IPS-11a (cell line): ENCODE results near the gene GLA.

Source experiments
- H3K4me3 ChIP-seq: one replicate; pipeline ENCODE4 v1.5.1; 2013; ENCODE audit warnings: low read depth, low read length, control low read depth

GLA gene

GRCh38 chrX:101398694-101399093 is 9.0 kb downstream of the GLA start:
- no peak overlapping the region for H3K4me3 ChIP-seq

GRCh38 chrX:101397779-101398178 is 9.9 kb downstream of the GLA start:
- H3K4me3 ChIP-seq = no peak overlapping the region

DNA sequence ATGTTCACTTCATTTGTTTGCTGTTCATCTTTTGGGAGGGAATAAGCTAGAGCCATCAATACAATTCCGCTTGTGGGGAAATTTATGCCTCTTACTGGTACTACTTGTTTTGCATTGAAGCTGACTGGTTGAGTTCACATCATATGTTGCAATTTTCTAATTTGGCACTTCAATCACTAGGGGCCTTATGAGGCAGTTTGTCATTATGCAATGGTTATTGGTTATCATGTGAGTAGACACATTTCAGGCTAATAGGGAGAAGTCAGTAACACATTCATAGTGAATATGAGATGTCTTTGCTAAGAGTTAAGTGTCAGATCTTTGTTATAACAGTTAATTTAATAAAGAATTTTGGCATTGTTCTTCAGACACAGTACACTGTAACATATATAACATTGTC is 11.9 kb downstream of the GLA start:
- H3K4me3 ChIP-seq = no peak overlapping the region

DNA sequence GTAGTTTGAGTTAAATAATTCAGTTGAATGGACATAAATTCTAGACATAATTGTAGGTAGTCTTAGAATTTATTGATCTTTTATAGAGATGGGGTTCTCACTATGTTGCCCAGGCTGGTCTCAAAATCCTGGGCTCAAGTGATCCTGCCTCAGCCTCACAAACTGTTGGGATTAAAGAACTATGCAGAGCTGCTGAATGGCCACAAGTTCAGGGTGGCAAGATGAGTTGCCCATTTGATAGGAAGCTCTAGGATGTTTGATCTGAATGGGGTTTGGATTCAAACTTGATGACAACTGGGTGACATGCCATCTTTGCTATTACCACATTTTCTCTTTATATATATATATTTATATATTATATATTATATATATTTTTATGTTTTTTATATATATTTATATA is 13.4 kb downstream of the GLA start:
- H3K4me3 ChIP-seq = no peak overlapping the region

DNA sequence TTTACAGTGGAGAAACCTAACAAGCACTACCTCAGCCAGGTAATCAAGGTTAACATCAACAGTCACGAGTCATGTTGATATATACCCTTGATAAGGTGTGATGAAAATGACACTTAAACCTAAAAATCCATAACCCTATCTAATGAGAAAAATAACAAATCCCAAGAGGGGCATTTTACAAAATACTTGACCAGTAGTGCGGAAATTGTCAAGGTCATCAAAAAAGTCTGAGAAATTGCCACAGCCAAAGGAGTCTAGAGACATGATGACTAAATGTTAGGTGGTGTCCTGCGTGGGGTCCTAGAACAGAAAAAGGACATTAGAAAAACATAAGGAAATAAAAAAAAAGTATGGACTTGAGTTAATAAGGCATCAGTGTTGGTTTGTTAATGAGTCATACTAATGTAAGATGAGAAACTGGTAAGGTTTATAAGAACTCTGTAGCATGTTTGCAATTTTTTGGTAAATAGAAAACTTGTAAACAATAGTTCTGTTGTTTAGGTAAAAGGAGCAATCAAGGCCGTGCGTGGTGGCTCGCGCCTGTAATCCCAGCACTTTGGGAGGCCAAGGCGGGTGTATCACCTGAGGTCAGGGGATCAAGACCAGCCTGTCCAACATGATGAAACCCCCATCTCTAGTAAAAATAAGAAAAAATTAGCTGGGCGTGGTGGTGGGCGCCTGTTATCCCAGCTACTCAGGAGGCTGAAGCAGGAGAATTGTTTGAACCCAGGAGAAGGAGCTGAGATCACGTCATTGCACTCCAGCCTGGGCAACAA is 14.0 kb downstream of the GLA start:
- no peak overlapping the region for H3K4me3 ChIP-seq

DNA sequence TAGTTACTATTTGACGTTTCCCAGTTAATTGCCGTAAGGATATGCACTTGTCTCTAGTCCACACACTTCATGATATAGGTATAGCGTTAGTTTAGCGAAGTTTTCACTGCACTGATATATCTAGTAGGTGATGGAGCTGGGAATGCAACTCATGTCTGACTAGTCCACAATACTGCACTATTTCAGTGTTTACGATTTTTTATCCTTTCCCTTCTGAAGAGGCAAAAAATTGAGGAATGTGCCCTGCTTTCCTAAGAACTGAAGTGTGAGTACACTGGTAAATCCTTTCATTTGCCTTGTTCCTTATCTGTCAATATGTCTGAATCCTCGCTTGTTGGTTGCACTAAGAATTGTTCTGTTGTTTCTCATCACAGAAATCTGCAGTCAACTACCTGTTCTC is 15.9 kb downstream of the GLA start:
- peak overlapping the region; percentile 70 for H3K4me3 ChIP-seq

- peak within 1 kb of the TSS; percentile 70 for H3K4me3 ChIP-seq
These were observed 16.8 kb downstream of the GLA start, which contains the start of gene RPL36A for GRCh38 chrX:101390664-101391525. Gene RPL36A, plus strand, starts transcription at chrX:101391011. Its CDS starts 33 bp downstream, at chrX:101391044.

DNA sequence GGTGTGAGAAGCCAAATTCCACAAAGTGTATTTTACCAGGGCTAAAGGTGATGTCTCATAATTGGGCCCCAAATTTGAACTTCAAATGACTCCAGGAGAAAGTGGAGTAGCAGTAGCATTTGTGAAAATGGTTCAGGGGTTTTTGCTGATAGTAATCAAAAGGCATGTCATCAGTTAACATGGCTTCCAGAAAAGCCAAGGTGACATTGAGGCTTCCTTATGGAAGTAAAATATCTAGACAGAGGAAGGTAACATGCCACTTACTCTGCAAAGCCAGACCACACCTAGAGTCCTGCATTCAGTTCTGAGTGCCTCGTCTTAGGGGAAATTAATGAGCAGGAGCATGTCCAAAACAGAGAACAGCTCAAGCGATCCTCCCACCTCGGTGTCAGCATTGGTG is 19.1 kb downstream of the GLA start:
- no peak overlapping the region for H3K4me3 ChIP-seq

GRCh38 chrX:101386542-101386885 is 21.2 kb downstream of the GLA start:
- no peak overlapping the region for H3K4me3 ChIP-seq

DNA sequence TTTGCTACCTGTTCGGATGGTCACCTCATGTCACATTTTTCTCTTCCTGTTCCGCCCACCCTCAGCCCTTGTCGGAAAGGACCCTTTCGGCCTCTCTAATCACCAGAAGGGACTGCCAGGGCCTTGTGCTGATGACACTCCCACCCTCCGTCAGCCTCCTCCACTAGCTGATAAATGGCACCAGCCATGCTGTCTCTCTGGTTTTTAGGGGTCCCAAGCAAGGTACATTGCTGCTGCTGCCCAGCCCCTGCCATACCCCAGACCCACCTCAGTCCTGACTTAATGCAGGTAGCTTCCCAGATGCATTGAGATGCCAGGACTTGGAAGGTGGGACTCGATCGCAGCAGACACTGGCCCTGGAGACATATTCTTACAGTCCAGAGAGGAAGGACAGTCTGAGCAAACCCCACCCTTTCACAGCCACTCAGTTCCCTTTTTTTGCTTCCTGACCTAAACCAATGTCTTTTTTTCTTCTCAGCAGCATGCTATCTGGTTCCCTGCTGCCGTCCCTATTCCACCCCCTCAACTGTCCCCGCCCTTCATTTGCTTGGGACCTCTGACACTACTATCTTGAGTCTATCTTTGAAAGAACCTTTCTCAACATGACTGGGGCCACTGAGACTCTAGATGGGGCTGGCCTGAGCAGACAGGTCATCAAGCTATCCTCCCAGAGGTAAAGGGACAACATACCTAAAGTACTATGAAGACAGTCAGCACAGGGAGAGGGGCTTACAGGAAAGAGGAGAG is 21.8 kb downstream of the GLA start, which contains the start of gene BTK:
BTK (minus strand) TSS at position 397 of the 747 bp plus-strand sequence. CDS start 10,907 bp downstream, outside the sequence.
- no peak within 1 kb of the TSS for H3K4me3 ChIP-seq

GRCh38 chrX:101385026-101385684 is 22.6 kb downstream of the GLA start:
- no peak overlapping the region for H3K4me3 ChIP-seq

DNA sequence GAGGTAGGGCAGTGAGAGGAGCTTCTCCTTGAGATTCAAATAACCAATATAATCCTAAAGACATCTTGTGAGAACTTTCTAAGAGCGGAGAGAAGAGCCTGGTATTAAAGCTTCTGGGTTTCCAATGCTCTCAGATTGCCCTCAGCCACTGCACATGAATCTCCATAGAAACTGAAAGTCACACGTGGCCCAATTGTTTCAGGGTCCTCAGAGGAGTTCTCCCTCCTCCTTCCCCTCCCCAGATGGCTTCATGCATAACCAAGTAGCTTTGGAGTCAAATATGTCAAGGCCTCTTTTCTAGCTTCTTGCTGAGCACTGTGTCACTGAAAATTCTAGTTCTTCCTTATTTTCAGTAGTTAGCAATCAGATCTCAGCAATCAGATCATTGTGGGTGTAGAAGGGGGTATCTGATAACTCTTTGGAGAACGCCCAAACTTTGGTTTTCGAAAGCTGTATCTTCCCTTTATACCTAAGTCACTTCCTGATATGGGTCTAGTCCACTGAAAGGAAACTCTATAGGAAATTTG is 24.0 kb downstream of the GLA start:
- no peak overlapping the region for H3K4me3 ChIP-seq

DNA sequence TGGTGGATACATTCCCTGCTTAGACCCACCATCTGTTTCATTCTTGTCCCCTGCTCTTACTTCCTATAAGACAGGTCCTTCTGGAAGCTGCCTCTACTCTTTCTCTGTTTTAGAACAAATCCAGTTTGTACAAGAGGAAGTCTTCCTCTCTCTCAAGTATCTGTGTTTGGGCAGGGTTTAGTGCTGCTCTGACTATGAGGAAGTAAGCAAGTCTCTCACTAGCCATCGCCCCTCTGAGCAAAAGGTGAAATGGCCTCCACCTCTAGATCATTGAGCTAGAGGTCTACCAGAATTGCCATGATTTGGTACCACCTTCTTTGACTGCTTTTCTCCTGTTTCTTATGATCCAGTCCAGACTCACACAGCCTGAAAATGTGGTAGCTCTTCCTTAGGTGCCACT is 30.2 kb downstream of the GLA start:
- no peak overlapping the region for H3K4me3 ChIP-seq

- no peak overlapping the region for H3K4me3 ChIP-seq
These were observed 36.7 kb downstream of the GLA start for GRCh38 chrX:101370888-101371504.

DNA sequence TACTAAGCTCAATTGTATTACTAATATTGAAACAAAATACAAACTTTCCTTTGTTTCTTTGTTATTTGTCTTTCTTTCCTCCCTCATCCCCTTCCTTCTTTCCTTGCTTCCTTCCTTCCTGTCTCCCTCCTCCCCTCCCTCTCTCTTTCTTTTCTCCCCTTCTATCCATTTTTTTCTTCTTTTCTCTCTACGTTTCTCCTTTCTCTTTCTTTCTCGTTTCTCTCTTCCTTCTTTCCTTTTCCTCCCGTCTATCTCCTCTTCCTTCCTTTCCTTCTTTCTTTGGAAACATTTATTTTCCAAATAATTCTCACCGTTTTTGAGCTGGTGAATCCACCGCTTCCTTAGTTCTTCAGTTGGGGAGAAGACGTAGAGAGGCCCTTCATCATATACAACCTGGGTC is 38.0 kb downstream of the GLA start:
- no peak overlapping the region for H3K4me3 ChIP-seq

DNA sequence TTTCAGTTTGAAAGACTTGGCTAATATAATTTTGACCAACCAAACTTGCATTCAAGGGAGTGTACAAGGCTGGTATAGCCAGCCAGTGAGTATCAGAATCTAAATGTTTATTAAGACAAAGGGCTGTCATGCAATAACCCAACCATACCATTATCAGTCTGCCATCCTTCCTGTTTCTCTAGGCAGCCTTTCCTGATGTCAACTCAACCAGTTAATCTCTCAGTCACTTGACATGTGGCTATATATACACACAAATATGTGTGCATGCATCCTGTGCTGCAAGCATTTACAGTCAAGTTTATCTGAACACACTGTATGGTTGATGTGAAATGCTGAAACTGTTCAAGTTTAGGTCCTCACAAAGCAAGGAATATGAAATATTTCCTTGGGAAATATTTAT is 38.9 kb downstream of the GLA start:
- no peak overlapping the region for H3K4me3 ChIP-seq

DNA sequence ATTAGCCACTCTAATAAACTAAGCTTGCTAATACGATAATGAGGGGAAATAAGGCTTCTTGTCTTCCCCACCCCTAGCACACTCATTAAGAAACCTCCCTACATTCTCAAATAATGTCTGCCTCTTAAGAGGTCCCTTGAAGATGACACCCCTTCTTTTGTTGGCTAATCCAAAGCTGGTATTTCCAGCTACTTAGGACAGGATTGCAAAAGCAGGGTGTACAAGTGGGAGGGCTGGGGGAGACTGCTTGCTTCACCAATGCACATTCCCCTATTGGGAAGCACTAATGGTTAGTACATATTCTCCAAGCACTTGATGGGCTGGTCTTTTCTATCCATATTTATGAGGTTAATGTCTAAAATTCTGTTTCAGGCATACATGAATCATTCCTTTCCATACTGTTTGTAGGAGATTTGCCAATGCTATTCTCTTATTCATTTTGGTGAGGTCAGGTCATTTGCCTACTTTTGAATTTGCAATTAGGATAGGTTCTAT is 42.4 kb downstream of the GLA start:
- H3K4me3 ChIP-seq = no peak overlapping the region

GRCh38 chrX:101362757-101363156 is 45.0 kb downstream of the GLA start:
- H3K4me3 ChIP-seq = no peak overlapping the region

DNA sequence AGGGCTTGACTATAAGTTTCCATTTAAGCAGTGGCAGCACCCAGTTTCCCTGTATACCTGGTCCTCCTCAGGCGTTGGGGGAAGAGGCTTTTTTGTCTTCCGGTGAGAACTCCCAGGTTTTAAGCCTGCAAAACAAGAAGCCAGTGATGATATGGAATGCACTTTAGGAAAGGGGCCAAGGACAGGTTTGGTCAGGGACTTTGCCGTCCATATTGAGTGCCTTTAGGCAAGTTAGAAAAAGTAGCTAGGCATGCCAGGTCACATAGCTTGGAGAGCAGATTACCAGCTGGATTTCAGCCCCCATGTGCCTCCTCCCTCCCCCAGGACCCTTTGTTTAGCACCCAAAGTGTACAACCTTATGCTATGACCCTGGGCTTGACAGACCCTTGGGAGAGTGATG is 45.6 kb downstream of the GLA start:
- H3K4me3 ChIP-seq = no peak overlapping the region

GRCh38 chrX:101360390-101360789 is 47.3 kb downstream of the GLA start:
- H3K4me3 ChIP-seq = no peak overlapping the region
